NB4 (cell line): Measurements from ENCODE around the gene TMEM30B.

Experiments
- CTCF ChIP-seq: IDR thresholded peaks from one replicate; pipeline ENCODE4 v1.5.1; 2012; ENCODE audit warnings: low read depth, low read length
- MAX ChIP-seq: IDR thresholded peaks from 2 replicates; pipeline ENCODE4 v1.6.1; 2011; ENCODE audit warnings: low read depth, low read length
- POLR2A ChIP-seq: IDR thresholded peaks from 2 replicates; pipeline ENCODE4 v1.6.1; 2011; ENCODE audit warnings: mild to moderate bottlenecking; ENCODE audit not compliant: insufficient read length; ENCODE audit errors: extremely low read depth

- TF ChIP-seq CTCF (no peak), POLR2A (no peak), MAX (no peak)
These were observed 31.1 kb downstream of the TMEM30B start for GRCh38 chr14:61250063-61250462.
